Thoracic aorta (tissue), 2 donors: ENCODE results near the gene RFPL2. TPM values are rescaled to one million over a fixed set of nuclear protein-coding genes. Genes with fewer than 3 reads are reported as not detected.
"Not testable (repeated sequence)": the region's sequence is repeated elsewhere in the genome, so short reads cannot be mapped to it uniquely, and the experiment has no call there.

ENCODE experiments used
- ATAC-seq: fragments of 150-250 bp; one replicate; pipeline ENCODE4 v1.8.0; 2017; ENCODE audit warnings: low read depth; ENCODE audit not compliant: insufficient number of reproducible peaks, low FRiP score
- DNase-seq: peaks from one replicate; pipeline ENCODE4 v3.0.0-alpha.2; 2020; ENCODE audit warnings: low spot score
- H3K27ac ChIP-seq, 2 donors: fragments of 200-600 bp; sonication (generic); 1 replicate in 1 of 2; 2 replicates in 1 of 2; pipeline ENCODE4 v1.5.1; 2016; ENCODE audit warnings: mild to moderate bottlenecking in 2 of 2, moderate library complexity in 2 of 2
- H3K27me3 ChIP-seq: fragments of 200-600 bp; sonication (generic); replicated peaks from 2 replicates; pipeline ENCODE4 v1.6.0; 2016; ENCODE audit warnings: mild to moderate bottlenecking; ENCODE audit not compliant: insufficient read depth
- H3K36me3 ChIP-seq: fragments of 200-600 bp; sonication (generic); one replicate; pipeline ENCODE4 v1.5.1; 2016
- H3K4me1 ChIP-seq, 2 donors: fragments of 200-600 bp; sonication (generic); 1 replicate in 1 of 2; 2 replicates in 1 of 2; pipeline versions ENCODE4 v1.5.1 to v1.6.0; 2016; ENCODE audit warnings: low read depth in 2 of 2, mild to moderate bottlenecking in 1 of 2; ENCODE audit not compliant: control insufficient read depth in 1 of 2
- H3K4me3 ChIP-seq: fragments of 200-600 bp; sonication (generic); 2 replicates; pipeline ENCODE4 v1.5.1; 2016; ENCODE audit warnings: mild to moderate bottlenecking
- H3K9me3 ChIP-seq: fragments of 200-600 bp; sonication (generic); 2 replicates; pipeline ENCODE4 v1.5.1; 2016
- total RNA-seq, 2 donors: library from RNA; depleted of rRNA; stranded (reverse); fragments of >200 nt; gene quantifications; one replicate each; pipeline versions ENCODE4 v1.1.0 to v1.2.3, GENCODE V29; 2016
- TF ChIP-seq, protein P1 (sequence below): fragments of 200-600 bp; sonication (generic); IDR thresholded peaks from one replicate; pipeline ENCODE4 v1.5.1; 2019; ENCODE audit warnings: antibody characterized with exemption

The RFPL2 gene
- total RNA-seq, 2 donors from 2014 or later, result not detected

DNA sequence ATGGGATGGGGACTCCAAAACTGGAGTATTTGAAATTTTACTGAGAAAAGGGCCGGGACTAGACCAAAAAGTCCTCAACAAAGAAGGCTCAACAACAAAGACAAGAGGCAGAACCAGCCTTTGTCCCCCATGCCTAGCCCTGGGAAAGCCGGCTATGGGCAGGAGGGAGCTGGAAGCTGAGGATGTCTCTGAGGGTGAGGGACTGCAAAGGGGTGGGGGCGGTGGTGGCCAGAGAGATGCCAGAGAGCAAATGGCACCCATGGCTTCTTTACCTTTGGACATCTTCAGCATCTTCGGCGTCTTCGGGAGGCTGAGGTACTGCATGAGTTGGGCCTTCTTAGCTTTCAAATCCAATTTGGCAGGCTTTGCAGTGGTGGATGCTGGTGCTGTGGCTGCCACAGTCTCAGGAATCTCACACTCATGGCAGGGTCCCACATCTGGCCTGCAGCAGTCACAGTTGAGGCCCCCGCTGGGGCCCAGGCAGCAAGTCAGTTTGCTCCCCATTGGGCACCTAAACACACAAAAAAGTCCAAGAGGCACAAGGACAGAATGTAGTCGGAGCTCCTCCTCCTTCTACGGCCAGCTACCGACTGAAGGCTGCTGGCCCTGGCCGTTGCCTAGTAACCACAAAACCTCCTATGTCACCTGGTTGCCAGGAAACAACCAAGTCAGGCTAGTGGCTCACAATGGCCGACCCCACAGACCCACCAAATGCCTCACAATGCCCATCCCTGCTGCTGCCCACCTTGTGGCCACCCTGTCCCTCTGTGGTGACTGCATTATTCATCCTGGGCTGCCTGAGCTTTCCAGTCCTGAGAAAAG, 46.0 kb downstream of the RFPL2 start, which contains the start of gene C22orf42:
TSS of gene C22orf42 (minus strand) at position 592 of the 822 bp plus-strand sequence. CDS start at position 504, 88 bp downstream.
- Histone ChIP-seq H3K36me3 (no peaks in the 10 kb centered on the region), H3K27me3 (no peaks in the 10 kb centered on the region), H3K27ac (no peak within 1 kb of the TSS), H3K4me3 (no peak within 1 kb of the TSS), H3K9me3 (no peaks in the 10 kb centered on the region), H3K4me1 (no peaks in the 10 kb centered on the region)
- ATAC-seq (no peak), DNase-seq (no peak)
- TF ChIP-seq, protein P1, sequence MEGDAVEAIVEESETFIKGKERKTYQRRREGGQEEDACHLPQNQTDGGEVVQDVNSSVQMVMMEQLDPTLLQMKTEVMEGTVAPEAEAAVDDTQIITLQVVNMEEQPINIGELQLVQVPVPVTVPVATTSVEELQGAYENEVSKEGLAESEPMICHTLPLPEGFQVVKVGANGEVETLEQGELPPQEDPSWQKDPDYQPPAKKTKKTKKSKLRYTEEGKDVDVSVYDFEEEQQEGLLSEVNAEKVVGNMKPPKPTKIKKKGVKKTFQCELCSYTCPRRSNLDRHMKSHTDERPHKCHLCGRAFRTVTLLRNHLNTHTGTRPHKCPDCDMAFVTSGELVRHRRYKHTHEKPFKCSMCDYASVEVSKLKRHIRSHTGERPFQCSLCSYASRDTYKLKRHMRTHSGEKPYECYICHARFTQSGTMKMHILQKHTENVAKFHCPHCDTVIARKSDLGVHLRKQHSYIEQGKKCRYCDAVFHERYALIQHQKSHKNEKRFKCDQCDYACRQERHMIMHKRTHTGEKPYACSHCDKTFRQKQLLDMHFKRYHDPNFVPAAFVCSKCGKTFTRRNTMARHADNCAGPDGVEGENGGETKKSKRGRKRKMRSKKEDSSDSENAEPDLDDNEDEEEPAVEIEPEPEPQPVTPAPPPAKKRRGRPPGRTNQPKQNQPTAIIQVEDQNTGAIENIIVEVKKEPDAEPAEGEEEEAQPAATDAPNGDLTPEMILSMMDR, result no peak

DNA sequence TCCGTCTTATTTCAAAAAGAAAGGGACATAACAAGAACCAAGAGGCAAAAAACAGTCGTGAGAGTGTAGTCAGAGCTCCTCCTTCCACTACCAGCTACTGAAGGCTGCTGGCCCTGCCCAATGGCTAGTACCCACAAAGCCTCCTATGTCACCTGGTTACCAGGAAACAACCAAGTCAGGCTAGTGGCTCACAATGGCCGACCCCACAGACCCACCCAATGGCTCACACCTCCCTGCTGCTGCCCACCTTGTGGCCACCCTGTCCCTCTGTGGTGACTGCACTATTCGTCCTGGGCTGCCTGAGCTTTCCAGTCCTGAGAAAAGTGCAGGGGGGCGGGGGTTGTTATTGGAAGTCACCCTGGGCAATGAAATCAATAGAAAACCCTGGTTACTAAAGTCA, 47.2 kb downstream of the RFPL2 start:
- not testable (repeated sequence) for H3K4me3 ChIP-seq, ATAC-seq, H3K27ac ChIP-seq, H3K36me3 ChIP-seq, H3K27me3 ChIP-seq, DNase-seq, H3K9me3 ChIP-seq, H3K4me1 ChIP-seq

DNA sequence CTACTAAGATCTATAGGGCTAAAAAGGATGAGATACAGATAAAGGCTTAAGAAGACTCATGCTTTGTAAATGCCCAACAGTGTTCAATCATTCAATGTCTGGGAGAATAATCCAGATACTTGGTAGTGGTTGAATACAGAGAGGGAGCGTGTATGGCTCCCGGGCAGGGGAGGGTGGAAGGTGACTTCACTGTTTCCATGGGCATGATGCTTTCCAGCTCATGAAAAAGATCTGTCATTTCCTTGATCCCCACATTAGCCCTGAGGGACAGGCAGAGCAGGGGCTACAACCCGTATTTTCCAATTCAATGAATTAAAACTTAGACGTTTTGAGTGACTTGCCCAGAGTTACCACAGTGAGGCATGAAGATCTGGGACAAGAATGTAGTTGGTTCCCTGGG, 50.1 kb downstream of the RFPL2 start:
- DNase-seq, H3K36me3 ChIP-seq, H3K9me3 ChIP-seq, H3K27me3 ChIP-seq, H3K4me3 ChIP-seq, H3K27ac ChIP-seq, ATAC-seq, H3K4me1 ChIP-seq: not testable (repeated sequence)

DNA sequence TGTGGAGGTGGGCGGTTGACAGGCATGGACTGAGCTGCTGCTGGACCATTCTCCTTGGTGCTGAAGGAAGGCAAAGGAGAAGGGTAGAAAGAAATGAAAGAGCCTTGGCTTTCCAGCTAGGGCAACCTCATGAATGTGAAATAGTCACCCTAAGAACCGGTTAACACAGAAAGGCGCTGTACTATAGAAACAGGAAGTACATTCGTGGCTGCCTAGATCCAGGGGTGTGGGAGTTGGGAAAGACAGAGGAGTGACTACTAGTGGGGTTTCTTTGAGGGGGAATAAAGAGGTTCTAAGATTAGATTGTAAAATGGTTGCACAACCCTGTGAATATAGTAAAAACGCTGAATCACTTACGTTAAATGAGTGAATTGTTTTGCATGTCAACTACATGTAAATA, 53.2 kb downstream of the RFPL2 start:
- H3K9me3 ChIP-seq, H3K36me3 ChIP-seq, DNase-seq, ATAC-seq, H3K4me1 ChIP-seq, H3K4me3 ChIP-seq, H3K27ac ChIP-seq, H3K27me3 ChIP-seq: not testable (repeated sequence)

DNA sequence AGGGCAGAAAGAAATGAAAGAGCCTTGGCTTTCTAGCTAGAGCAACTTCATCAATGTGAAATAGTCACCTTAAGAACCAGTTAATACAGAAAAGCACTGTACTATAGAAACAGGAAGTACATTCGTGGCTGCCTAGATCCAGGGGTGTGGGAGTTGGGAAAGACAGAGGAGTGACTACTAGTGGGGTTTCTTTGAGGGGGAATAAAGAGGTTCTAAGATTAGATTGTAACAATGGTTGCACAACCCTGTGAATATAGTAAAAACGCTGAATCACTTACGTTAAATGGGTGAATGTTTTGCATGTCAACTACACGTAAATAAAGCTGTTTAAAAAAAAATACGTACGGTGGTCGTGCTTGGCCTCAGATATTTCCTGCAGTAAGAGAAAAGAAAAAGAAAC, 54.2 kb downstream of the RFPL2 start:
- not testable (repeated sequence) for H3K4me1 ChIP-seq, H3K27ac ChIP-seq, H3K27me3 ChIP-seq, H3K4me3 ChIP-seq, H3K36me3 ChIP-seq, H3K9me3 ChIP-seq, DNase-seq, ATAC-seq

DNA sequence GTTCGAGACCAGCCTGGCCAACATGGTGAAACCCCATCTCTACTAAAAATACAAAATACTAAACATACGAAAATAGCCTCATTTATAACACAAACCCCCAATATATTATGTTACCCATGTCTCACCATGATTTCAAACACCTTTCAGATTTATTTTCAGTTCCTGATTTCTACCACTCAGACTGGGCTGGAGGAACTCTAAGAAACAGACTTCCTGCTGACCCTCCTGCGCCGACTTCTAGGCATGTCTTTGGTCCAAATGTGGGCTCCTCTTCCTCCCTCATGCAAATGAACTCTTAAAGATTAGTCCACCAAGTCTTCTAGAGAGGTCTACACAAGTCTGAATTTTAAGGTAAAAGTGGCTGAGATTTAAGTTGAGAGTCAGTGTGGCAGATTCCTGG, 56.5 kb downstream of the RFPL2 start:
- not testable (repeated sequence) for H3K4me3 ChIP-seq, DNase-seq, H3K27me3 ChIP-seq, H3K36me3 ChIP-seq, H3K27ac ChIP-seq, H3K9me3 ChIP-seq, H3K4me1 ChIP-seq, ATAC-seq

DNA sequence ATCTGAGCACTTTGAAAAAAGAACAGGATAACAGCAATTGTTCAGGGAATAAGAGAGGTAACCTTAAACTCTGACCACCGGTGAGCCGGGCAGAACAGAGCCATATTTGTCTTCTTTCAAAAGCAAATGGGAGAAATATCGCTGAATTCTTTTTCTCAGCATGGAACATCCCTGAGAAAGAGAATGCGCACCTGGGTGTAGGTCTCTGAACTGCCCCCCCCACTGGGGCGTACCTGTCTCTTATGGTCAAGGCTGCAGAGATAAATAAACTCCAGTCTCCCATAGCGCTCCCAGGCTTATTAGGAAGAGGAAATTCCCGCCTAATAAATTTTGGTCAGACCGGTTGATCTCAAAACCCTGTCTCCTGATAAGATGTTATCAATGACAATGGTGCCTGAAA, 57.7 kb downstream of the RFPL2 start:
- not testable (repeated sequence) for ATAC-seq, H3K4me3 ChIP-seq, H3K36me3 ChIP-seq, H3K27ac ChIP-seq, DNase-seq, H3K9me3 ChIP-seq, H3K4me1 ChIP-seq, H3K27me3 ChIP-seq

DNA sequence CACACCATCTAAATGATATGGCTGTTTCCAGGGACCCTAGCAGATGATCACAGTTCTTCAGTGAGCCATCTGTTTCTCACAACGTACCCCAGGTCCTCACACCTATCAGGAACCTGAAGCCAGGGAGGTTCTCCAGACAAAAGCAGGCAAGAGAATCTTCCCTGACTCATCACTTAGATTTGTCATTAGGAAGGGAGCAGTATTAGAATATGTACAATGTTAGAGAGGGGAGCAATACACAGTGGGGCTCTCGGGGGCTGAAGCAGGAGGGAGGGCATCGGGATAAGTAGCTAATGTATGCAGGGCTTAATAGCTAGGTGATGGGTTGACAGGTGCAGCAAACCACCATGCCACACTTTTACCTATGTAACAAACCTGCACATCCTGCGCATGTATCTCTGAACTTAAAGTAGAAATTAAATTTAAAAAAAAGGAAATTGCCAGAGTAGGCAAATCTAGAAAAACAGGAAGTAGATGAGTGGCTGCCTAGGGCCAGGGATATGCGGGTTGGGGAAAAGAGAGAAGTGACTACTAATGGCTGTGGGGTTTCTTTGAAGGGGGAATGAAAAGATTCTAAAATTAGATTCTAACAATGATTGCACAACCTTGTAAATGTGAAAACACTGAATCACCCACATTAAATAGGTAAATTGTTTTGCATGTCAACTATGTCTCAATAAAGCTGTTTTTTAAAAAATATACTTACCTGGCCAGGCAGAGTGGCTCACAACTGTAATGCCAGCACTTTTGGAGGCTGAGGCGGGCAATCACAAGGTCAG, 60.2 kb downstream of the RFPL2 start:
- ATAC-seq, result no peak

More for the DNA sequence above, 60.2 kb downstream of the RFPL2 start:
- Histone ChIP-seq H3K4me1 (no peaks in the 10 kb centered on the region), H3K36me3 (no peaks in the 10 kb centered on the region), H3K4me3 (no peak overlapping the region), H3K27ac (no peak overlapping the region), H3K27me3 (no peaks in the 10 kb centered on the region), H3K9me3 (no peaks in the 10 kb centered on the region)
- TF ChIP-seq, protein P1, result no peak
- DNase-seq, result no peak
